NCI-H2029 (cell line): ENCODE measurements around the gene WNT1.

Experiments
- DNase-seq: peaks from one replicate; lab custom pipeline; 2025; lab: John Stamatoyannopoulos, UW

WNT1 gene

DNA sequence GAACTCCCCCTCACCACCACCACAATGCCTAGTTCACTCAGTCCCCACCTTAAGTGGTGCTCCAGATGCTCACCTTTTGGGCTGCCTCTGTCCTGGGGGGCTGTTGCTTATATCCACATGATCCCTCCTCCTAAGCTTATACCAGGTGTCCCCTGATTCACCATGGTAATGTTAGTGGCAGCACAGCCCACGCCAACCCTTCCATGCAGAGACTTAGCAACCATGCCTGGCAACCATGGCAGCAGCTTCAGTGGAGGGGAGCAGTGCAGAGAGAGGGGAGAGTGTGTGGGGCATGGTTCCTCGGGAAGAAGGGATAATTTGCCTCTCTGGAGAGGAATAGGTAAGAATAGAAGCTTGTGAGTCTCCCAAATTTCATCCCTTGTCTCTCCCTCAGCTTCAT lies 22.2 kb downstream of the WNT1 start:
- DNase-seq = no peak

DNA sequence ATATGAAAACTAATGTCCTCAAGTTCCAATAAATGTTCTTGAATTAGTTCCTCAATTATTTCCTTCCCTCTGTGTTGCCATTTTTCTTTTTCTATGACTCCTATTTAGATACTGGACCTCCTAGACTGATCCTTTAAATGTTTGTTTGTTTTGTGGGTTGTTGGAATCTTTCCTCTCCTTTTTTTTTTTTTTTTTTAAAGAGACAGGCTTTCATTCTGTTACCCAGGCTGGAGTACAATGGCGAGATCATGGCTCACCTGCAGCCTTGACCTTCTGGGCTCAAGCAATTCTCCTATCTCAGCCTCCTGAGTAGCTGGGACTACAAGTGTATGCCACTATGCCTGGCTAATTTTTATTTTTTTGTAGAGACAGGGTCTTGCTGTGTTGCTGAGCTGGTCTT lies 30.8 kb downstream of the WNT1 start:
- no peak for DNase-seq

GRCh38 chr12:49010092-49010668 lies 32.1 kb downstream of the WNT1 start:
- DNase-seq = no peak

- DNase-seq = no peak
These were observed 34.6 kb downstream of the WNT1 start for GRCh38 chr12:49012739-49013138.

GRCh38 chr12:49013428-49013827 lies 35.3 kb downstream of the WNT1 start:
- no peak for DNase-seq

DNA sequence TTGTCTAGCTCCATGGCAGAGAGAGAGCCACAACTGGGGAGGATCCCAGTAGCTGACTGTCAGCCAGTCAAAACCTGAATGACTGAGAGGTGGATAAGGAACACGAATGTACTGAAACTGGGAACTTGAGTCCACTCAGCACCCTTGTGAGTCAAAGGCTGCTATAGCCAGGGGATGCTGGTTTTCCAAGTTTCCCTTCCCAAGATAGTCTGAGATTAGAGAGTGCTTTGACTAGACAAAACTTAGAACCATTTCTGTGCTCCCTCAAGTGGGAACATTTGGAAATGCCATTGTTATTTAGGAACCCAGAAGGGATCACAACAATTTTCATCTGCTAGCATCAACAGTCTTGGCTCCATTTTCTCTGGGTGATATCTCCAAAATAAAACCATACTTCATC lies 36.4 kb downstream of the WNT1 start:
- DNase-seq = no peak

DNA sequence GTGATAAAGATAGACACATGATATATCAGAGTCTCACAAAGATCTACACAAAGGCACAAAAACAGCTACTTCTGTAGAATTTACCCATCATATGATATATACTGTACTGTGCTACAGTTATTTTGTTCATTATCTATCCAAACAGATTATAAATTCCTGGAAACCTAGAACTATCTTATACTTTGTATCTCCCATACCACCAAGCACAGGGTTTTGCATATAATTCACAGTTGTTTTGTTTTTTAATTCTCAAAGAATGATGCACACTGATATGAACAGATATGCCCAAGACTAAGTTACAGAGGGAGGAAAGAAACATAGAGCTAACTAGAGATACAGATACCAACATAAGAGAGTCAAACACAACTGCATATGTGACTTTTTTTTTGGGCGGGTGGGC lies 37.1 kb downstream of the WNT1 start:
- no peak for DNase-seq

- DNase-seq = no peak
These were observed 39.8 kb downstream of the WNT1 start for GRCh38 chr12:49017891-49018260.

GRCh38 chr12:49018261-49019119 lies 40.4 kb downstream of the WNT1 start, which contains the start of gene PRKAG1:
PRKAG1 (minus strand) TSS chr12:49018776; CDS start chr12:49018740, 36 bp downstream.
- DNase-seq = peak; percentile 93

GRCh38 chr12:49019120-49019430 lies 41.0 kb downstream of the WNT1 start:
- no peak for DNase-seq

- no peak for DNase-seq
These were observed 41.6 kb downstream of the WNT1 start for GRCh38 chr12:49019443-49020324.

DNA sequence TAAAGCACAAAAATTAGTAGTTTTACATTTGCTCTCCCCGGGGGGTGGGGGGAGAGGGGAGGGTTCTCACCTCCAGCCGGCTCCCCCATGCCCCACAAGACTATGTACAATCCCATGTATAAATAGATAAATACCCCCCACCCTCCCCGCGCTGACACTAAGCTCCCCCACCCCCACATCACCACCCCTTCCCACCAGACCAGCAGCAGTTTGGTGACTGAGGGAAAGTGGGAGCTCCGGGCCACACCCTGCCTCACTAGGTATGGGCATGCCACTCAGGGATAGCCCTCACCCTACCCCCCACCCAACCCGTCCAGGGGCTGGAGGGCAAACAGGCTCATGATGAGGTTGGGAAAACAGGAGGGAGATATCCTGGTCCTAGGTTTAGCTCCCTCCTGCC lies 42.3 kb downstream of the WNT1 start:
- DNase-seq = no peak

- no peak for DNase-seq
These were observed 43.3 kb downstream of the WNT1 start for GRCh38 chr12:49021292-49021915.

- DNase-seq = no peak
These were observed 44.5 kb downstream of the WNT1 start for GRCh38 chr12:49022558-49023178.

DNA sequence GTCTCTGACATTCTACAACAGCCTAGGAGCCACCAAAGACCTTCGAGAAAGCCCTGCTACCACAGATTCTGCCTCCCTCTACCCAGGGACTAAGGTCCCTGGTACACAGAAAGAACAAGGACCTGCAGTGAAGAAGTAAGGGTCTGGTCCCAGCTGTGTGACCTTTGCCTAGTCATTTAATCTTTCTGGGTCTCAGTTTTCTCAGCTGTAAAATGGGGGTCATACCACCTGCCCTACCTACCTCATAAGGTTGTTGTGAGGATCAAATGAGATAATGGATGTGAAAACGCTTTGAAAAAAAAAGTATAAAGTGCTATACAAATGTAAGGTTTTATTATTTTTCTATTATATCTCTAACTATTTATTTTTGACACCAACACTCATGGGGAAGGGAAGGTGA lies 45.7 kb downstream of the WNT1 start:
- DNase-seq = no peak

DNA sequence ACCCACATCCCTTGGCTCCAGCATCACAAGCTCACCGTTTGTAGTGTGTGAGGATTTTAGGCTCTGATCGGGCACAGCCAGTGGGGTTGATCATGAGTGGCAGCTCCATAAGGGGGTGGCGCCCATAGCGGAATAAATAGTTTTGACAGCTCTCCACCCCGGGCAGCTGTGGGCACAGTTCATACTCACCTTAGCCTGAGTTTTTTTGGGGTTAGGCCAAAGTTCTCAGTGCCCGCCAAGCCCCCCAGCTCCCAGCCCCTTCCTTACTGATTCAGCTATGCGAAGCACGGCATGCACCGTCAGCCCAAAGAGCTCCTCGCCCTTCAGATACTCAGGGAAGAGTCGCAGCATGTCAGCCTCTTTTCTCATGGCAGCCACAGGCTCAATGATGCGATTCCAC lies 46.4 kb downstream of the WNT1 start:
- DNase-seq = no peak

DNA sequence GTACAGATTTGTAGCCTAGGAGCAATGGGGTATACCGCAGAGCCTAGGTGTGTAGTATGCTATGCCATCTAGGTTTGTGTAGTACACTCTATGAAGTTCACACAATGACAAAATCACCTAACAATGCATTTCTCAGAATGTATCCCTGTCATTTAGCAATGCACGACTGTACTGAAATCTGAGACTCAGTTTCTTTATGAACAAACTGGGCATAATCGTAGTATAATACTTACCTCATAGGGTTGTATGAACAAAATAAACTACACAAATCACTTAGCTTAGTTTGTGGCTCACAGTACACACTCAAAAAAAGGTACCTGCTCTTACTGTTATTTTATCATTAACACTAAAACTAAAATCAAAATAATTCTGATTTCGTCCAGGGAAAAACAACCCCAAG lies 47.3 kb downstream of the WNT1 start:
- DNase-seq = no peak

DNA sequence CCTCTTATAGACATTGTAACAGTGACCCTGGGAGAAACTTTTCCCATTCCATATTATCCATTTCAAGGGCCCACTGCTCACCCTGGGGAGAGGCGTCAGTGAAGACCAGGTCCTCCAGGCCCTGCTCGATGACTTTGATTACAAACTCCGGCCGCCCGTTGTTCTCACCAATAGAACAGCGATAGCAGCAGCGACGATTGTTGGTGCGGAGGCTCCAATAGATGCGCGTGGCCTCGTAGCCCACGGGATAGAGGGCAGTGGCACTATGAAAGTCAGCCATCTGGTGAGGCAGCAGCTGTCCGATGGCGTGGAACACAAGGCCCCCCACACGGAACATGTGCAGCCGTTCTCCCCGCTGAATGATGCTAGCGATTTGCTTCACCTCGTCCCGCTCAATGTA lies 48.0 kb downstream of the WNT1 start:
- no peak for DNase-seq

GRCh38 chr12:49026678-49027480 lies 48.8 kb downstream of the WNT1 start:
- DNase-seq = no peak

GRCh38 chr12:49027846-49028555 lies 49.9 kb downstream of the WNT1 start:
- no peak for DNase-seq
